Gastrocnemius medialis (tissue), 4 donors: ENCODE data around the gene MED12.

Experiments
- POLR2A ChIP-seq, 2 donors: fragments of 450-650 bp; IDR thresholded peaks; one replicate each; pipeline ENCODE4 v1.6.1; 2017; ENCODE audit warnings: antibody characterized with exemption in 2 of 2, mild to moderate bottlenecking in 2 of 2, moderate library complexity in 2 of 2
- TF ChIP-seq, protein P1 (sequence below), 5 experiments: fragments of 450-650 bp in 3 of 5; fragments of 200-600 bp in 2 of 5; sonication (generic) in 2 of 5; IDR thresholded peaks in 4 of 5; conservative IDR thresholded peaks in 1 of 5; 1 replicate in 4 of 5; 2 replicates in 1 of 5; pipeline ENCODE4 v1.5.1; 2016 to 2019; ENCODE audit warnings: antibody characterized with exemption in 5 of 5, mild to moderate bottlenecking in 3 of 5, moderate library complexity in 3 of 5

DNA sequence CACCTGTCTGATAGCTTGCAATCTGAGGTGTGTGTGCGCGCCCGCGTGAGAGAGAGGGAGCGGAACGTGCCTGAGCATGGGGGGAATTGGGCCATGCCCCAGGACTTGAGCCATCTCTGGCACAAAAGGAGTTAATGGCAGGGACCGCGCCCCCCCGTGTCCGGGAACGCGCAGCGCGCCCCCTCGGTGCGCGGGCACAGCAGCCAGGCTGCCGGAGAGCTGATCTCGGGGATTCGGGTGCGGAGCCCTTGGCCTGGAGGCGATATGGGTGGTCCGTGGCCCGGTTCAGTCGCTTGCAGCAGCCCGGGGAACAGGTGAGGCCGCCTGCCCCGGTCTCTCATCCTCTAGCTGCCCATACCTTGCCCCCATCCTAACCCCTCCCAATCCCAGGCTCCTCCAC, 26.3 kb downstream of the MED12 start, which contains the start of gene NLGN3:
- TF ChIP-seq, protein P1, sequence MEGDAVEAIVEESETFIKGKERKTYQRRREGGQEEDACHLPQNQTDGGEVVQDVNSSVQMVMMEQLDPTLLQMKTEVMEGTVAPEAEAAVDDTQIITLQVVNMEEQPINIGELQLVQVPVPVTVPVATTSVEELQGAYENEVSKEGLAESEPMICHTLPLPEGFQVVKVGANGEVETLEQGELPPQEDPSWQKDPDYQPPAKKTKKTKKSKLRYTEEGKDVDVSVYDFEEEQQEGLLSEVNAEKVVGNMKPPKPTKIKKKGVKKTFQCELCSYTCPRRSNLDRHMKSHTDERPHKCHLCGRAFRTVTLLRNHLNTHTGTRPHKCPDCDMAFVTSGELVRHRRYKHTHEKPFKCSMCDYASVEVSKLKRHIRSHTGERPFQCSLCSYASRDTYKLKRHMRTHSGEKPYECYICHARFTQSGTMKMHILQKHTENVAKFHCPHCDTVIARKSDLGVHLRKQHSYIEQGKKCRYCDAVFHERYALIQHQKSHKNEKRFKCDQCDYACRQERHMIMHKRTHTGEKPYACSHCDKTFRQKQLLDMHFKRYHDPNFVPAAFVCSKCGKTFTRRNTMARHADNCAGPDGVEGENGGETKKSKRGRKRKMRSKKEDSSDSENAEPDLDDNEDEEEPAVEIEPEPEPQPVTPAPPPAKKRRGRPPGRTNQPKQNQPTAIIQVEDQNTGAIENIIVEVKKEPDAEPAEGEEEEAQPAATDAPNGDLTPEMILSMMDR (IDR thresholded peaks at IDR 0.05 in 4 of 5, conservative IDR thresholded peaks at IDR 0.05 in 1 of 5) = no peak
- TF ChIP-seq POLR2A (IDR thresholded peaks at IDR 0.05) = no peak
